Lower leg skin (tissue), 4 donors: Measurements from ENCODE around the gene COL8A2. TPM values are rescaled to one million over a fixed set of nuclear protein-coding genes. Genes with fewer than 3 reads are reported as not detected.

Source experiments
- DNase-seq, 2 donors: peaks; one replicate each; pipeline ENCODE4 v3.0.0-alpha.2; 2019; ENCODE audit warnings: low spot score in 2 of 2
- H3K4me3 ChIP-seq: fragments of 200-600 bp; sonication (generic); 2 replicates; pipeline ENCODE4 v1.5.1; 2017; ENCODE audit warnings: mild to moderate bottlenecking, low read depth; ENCODE audit not compliant: poor library complexity, severe bottlenecking
- CTCF ChIP-seq, 3 donors: fragments of 450-650 bp; IDR thresholded peaks; one replicate each; pipeline ENCODE4 v1.5.1; 2016; ENCODE audit warnings: antibody characterized with exemption in 3 of 3, mild to moderate bottlenecking in 3 of 3, moderate library complexity in 2 of 3
- POLR2A ChIP-seq, 2 donors: fragments of 450-650 bp; IDR thresholded peaks; one replicate each; pipeline ENCODE4 v1.6.1; 2016 to 2017; ENCODE audit warnings: antibody characterized with exemption in 2 of 2, mild to moderate bottlenecking in 1 of 2, moderate library complexity in 1 of 2
- intact Hi-C: fragments of 100-400 bp; cut with DNase I; formaldehyde crosslinking; loops from one replicate; pipeline ENCODE4 v1.15.0; 2023; ENCODE audit warnings: low total_unique reads
- total RNA-seq, 4 donors: library from RNA; depleted of rRNA; stranded (reverse); fragments of >200 nt; gene quantifications; one replicate each; pipeline ENCODE4 v1.1.0, GENCODE V29; 2016

The COL8A2 gene
- total RNA-seq, 4 donors from 2014 or later = 4.8 to 9.8 (median 7.6) TPM

GRCh38 chr1:36053978-36054377 is 71.0 kb downstream of the COL8A2 start:
- intact Hi-C loops = no loop called here
- TF ChIP-seq CTCF (IDR thresholded peaks at IDR 0.05) = no peak
- no peak for TF ChIP-seq POLR2A (IDR thresholded peaks at IDR 0.05)
- H3K4me3 ChIP-seq = no peak overlapping the region
- DNase-seq = no peak

DNA sequence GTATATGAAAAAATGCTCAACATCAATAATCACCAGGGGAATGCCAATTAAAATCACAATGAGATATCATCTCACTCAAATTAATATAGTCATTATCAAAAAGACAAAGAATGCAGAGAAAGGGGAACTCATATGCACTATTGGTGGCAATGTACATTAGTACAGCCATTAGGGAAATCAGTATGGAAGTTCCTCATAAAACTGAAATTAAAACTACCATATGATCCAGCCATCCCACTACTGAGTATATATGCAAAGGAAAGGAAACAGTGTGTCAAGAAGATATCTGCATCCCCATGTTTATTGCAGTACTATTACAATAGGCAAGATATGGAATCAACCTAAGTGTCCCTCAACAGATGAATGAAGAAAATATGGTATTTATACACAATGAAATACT is 73.2 kb downstream of the COL8A2 start:
- DNase-seq = no peak
- intact Hi-C loops = no loop called here
- no peak overlapping the region for H3K4me3 ChIP-seq
- TF ChIP-seq CTCF (IDR thresholded peaks at IDR 0.05) (no peak), POLR2A (IDR thresholded peaks at IDR 0.05) (no peak)

Other genes with a start within 250 kb of the COL8A2 start
- gene AGO1, start 242.0 kb downstream of the COL8A2 start, total RNA-seq = 10 to 100 TPM; 18.2 to 29.5 (median 22.5) TPM
- 10 to 100 TPM; 11.5 to 25.8 (median 20.9) TPM for gene AGO3, start 194.1 kb downstream of the COL8A2 start, total RNA-seq
- under 1 TPM in 1 of 4 donors, not detected in 3; 0.38 TPM for gene TEKT2, start 41.1 kb downstream of the COL8A2 start, total RNA-seq
- gene ADPRS, start 36.3 kb downstream of the COL8A2 start, total RNA-seq = 100 to 1,000 TPM in 1 of 4 donors, 10 to 100 TPM in 3; 54.5 to 119 (median 71.2) TPM
- 100 to 1,000 TPM in 2 of 4 donors, 10 to 100 TPM in 2; 78.3 to 113 (median 104) TPM for gene TRAPPC3, start 24.3 kb upstream of the COL8A2 start, total RNA-seq
- 100 to 1,000 TPM; 115 to 171 (median 153) TPM for gene MAP7D1, start 30.9 kb upstream of the COL8A2 start, total RNA-seq
- gene THRAP3, start 99.2 kb upstream of the COL8A2 start, total RNA-seq = 100 to 1,000 TPM in 1 of 4 donors, 10 to 100 TPM in 3; 64.1 to 102 (median 76.9) TPM
- gene SH3D21, start 181.1 kb upstream of the COL8A2 start, total RNA-seq = 10 to 100 TPM in 3 of 4 donors, 1 to 10 TPM in 1; 9.8 to 20.9 (median 14.6) TPM
- 10 to 100 TPM; 29.8 to 35.5 (median 34.3) TPM for gene EVA1B, start 198.4 kb upstream of the COL8A2 start, total RNA-seq